ENCODE data around the gene MTG1.

GRCh38 chr10:133442967-133443924, 49.3 kb downstream of the MTG1 start:
- TF ChIP-seq MAX (IDR thresholded peaks at IDR 0.05; ENCODE audit: low read depth, low read length) (no peak), CTCF (IDR thresholded peaks at IDR 0.05; ENCODE audit: low read depth, low read length) (no peak)

All from NB4 (cell line).